ENCODE measurements around the gene CIITA. TPM values are rescaled to one million over a fixed set of nuclear protein-coding genes. Genes with fewer than 3 reads are reported as not detected.

CIITA gene
- total and polyA plus RNA-seq, 8 donors, result 1.8 to 39.7 (median 5.4) TPM

DNA sequence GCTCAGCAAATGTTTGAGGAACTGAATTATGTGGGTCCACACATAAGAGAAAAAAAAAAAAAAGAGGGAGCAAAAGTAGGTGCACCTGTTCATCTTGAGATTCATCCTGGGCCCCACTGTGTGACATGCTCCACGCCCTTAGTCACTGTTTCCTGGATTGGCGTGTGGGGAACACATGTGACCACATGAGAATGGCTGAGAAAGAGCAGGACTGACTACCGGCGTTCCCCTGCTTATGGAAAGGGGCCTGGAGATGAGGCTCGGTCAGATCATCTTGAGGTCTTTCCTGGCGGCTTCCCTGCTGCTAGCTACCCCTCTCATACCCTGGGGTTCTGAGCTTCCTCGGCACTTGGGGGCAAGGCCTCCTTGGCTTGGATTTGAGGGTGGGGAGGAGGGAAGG is 61.3 kb downstream of the CIITA start:
- Histone ChIP-seq H3K36me3 (no peaks in the 10 kb centered on the region), H3K9me3 (no peaks in the 10 kb centered on the region), H3K27me3 (no peaks in the 10 kb centered on the region), H3K27ac (peak overlapping the region in 1 of 4 donors; percentile 11), H3K4me3 (no peak overlapping the region), H3K4me1 (peaks cover 30 to 57% (median 41%) of the 10 kb centered on the region in 3 donors)
- ATAC-seq, result no peak
- 70 to 75% methylated on average over 7 of the region's 7 CpGs for WGBS, 2 donors
- TF ChIP-seq, protein P1, sequence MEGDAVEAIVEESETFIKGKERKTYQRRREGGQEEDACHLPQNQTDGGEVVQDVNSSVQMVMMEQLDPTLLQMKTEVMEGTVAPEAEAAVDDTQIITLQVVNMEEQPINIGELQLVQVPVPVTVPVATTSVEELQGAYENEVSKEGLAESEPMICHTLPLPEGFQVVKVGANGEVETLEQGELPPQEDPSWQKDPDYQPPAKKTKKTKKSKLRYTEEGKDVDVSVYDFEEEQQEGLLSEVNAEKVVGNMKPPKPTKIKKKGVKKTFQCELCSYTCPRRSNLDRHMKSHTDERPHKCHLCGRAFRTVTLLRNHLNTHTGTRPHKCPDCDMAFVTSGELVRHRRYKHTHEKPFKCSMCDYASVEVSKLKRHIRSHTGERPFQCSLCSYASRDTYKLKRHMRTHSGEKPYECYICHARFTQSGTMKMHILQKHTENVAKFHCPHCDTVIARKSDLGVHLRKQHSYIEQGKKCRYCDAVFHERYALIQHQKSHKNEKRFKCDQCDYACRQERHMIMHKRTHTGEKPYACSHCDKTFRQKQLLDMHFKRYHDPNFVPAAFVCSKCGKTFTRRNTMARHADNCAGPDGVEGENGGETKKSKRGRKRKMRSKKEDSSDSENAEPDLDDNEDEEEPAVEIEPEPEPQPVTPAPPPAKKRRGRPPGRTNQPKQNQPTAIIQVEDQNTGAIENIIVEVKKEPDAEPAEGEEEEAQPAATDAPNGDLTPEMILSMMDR (IDR thresholded peaks at IDR 0.05), result no peak
- intact Hi-C loops (cut with DNase I), result no loop called here
- no peak for FAIRE-seq
- DNase-seq, result peak in 1 of 6 donors; percentile 34

DNA sequence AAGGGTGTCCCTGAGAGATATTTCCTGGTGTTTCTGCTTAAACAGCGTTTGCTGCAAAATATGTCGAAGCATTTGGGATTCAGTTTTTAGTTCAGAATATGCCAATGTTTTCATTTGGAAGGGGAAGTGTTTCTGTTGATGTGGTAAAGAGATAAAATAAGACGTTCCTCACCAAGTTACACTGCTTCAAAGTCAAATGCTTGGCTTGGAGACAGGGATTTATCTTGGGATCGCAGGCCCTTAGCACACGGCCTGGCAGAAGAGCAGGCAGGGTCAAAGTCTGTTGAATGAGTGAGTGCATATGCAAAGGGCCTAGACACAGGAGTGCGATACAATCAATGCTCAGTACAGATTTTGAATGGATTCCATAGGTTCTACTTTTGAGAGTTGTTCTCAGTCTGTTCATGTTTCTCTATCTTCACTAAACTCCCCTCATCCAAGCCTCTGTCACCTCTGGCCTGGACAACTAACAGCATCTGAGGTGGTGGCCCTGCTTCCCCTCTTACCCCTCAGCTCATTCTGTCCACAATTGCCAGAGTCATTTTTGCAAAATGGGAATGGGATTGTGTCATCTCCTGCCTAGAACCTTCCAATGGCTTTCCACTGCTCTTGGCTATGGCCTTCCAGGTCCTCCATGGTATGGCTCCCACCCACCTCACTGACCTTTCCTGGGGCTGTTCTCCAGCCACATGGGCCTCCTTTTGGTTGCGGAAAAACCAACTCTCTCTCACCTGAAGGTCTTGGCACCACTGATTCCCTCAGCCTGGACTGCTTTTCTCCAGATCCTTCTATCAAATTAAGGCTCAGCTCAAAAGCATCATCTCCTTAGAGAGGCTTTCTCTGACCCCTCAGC is 62.0 kb downstream of the CIITA start:
- Histone ChIP-seq H3K9me3 (no peaks in the 10 kb centered on the region), H3K4me3 (peak overlapping the region in 1 of 4 donors; percentile 90), H3K36me3 (no peaks in the 10 kb centered on the region), H3K27me3 (no peaks in the 10 kb centered on the region), H3K27ac (peak overlapping the region in 2 of 4 donors; percentile 11 to 17), H3K4me1 (peaks cover 30 to 57% (median 41%) of the 10 kb centered on the region in 3 donors)
- FAIRE-seq (no peak), ATAC-seq (no peak), DNase-seq (peak in 1 of 6 donors; percentile 27)
- intact Hi-C loops (cut with DNase I), result no loop called here
- WGBS, 2 donors, result 43 to 45% methylated on average over 7 of the region's 7 CpGs
- TF ChIP-seq, protein P1 (IDR thresholded peaks at IDR 0.05), result no peak

DNA sequence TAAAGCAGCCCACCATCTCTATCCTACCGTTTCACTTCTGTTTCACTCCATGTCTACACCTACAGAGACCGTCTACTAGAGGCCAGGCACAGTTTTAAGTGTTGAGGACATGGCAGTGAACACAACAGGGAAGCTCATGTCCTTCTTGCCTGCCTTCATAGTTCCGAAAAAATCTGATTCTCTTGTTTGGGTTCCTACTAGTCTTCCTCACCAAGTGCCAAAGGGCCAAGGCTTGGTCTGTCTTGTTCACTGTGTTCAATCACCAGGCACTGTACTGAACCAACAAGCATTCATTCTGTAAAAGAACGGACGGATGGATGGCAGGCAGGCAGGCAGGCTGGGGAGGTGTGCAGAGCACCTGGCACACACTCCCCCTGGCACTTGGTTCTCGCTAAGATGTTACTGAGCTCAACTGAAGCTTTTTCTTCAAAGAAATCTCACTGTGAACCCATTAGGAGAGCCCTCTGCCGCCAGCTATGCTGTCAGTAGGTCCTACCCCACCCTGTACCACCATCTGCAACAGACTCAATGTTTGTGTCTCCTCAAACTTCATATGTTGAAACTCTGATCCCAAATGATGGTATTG is 62.7 kb downstream of the CIITA start:
- DNase-seq, result peak in 1 of 6 donors; percentile 33
- Histone ChIP-seq H3K4me1 (peaks cover 30 to 57% (median 39%) of the 10 kb centered on the region in 3 donors), H3K36me3 (no peaks in the 10 kb centered on the region), H3K27ac (no peak overlapping the region), H3K27me3 (no peaks in the 10 kb centered on the region), H3K4me3 (peak overlapping the region in 2 of 4 donors; percentile 10 to 90), H3K9me3 (no peaks in the 10 kb centered on the region)
- no peak for ATAC-seq
- TF ChIP-seq, protein P1 (IDR thresholded peaks at IDR 0.05), result no peak
- intact Hi-C loops (cut with DNase I), result no loop called here
- no peak for FAIRE-seq
- WGBS, 2 donors, result 66 to 70% methylated on average over 7 of the region's 7 CpGs

DNA sequence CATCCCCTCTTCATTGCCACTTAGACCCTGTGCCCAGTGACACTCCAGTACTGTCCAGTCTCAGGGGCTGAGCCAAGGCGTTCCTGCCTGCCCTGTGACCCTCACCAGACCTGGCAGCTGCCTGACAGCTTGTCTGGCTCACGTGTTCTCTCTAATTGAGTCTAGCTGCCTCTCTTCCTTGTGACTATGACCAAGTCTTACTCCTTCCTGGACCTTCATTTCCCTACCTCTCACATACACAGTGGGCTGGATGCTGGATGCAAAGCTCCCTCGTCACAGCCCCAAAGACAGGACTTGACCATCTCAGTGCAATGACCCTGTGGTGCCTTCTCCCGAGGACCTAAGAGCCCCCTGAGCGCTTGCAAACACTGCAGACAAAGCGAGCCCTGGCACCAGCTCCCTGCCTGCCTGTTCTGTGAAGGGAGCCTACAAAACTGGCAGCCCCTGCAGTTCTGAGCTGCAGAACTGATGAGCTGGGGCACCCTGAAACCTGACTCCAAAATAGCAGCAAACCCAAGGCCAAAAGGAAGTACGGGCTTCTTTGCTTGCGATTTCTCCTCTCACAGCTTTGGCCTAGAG is 63.6 kb downstream of the CIITA start:
- 10% methylated on average over 8 of the region's 8 CpGs for WGBS, 2 donors
- Histone ChIP-seq H3K36me3 (no peaks in the 10 kb centered on the region), H3K27ac (peak overlapping the region in 1 of 4 donors; percentile 13), H3K27me3 (no peaks in the 10 kb centered on the region), H3K4me3 (peak overlapping the region; percentile 77 to 90 (median 80)), H3K9me3 (no peaks in the 10 kb centered on the region), H3K4me1 (peaks cover 28 to 56% (median 30%) of the 10 kb centered on the region in 3 donors)
- TF ChIP-seq, protein P1 (IDR thresholded peaks at IDR 0.05), result no peak
- FAIRE-seq (no peak), DNase-seq (peak in 1 of 6 donors; percentile 54), ATAC-seq (no peak)
- intact Hi-C loops (cut with DNase I), result no loop called here

Measured in pancreas (tissue), 10 donors.